Left lung (tissue), 10 donors: ENCODE results near the gene RAB7A. TPM values are rescaled to one million over a fixed set of nuclear protein-coding genes. Genes with fewer than 3 reads are reported as not detected.
A peak's percentile ranks its signal among the peaks of the same experiment; 100 is the strongest.
"Not testable (repeated sequence)": the region's sequence is repeated elsewhere in the genome, so short reads cannot be mapped to it uniquely, and the experiment has no call there.

Experiments
- ATAC-seq: fragments of 200-7000 bp; cut with Tn5 transposase; one replicate; pipeline ENCODE4 v1.9.1; 2020; ENCODE audit warnings: moderate library complexity
- DNase-seq, 4 donors: peaks; one replicate each; pipeline ENCODE4 v3.0.0-alpha.2; 2013 to 2020
- H3K27ac ChIP-seq, 2 donors: fragments of 200-600 bp; sonication (generic) in 1 of 2; one replicate each; pipeline versions ENCODE4 v1.5.0 to v1.8.0; 2020 to 2021
- H3K27me3 ChIP-seq, 2 donors: fragments of 200-600 bp; sonication (generic) in 1 of 2; one replicate each; pipeline versions ENCODE4 v1.5.0 to v1.8.0; 2020 to 2021
- H3K36me3 ChIP-seq, 2 donors: fragments of 200-600 bp; sonication (generic) in 1 of 2; one replicate each; pipeline versions ENCODE4 v1.5.0 to v1.8.0; 2020 to 2021
- H3K4me1 ChIP-seq, 2 donors: fragments of 200-600 bp; one replicate each; pipeline ENCODE4 v1.8.0; 2021
- H3K4me3 ChIP-seq, 2 donors: fragments of 200-600 bp; sonication (generic) in 1 of 2; one replicate each; pipeline versions ENCODE4 v1.5.0 to v1.8.0; 2020 to 2021; ENCODE audit warnings: mild to moderate bottlenecking in 1 of 2
- H3K9me3 ChIP-seq, 2 donors: fragments of 200-600 bp; sonication (generic) in 1 of 2; one replicate each; pipeline versions ENCODE4 v1.5.0 to v1.8.0; 2020 to 2021
- CTCF ChIP-seq, 2 donors: fragments of 200-600 bp; sonication (generic) in 1 of 2; IDR thresholded peaks; one replicate each; pipeline versions ENCODE4 v1.5.0 to v1.8.0; 2021; ENCODE audit warnings: antibody characterized with exemption in 2 of 2
- intact Hi-C, 2 donors: fragments of 100-400 bp; cut with DNase I; formaldehyde crosslinking; loops; one replicate each; pipeline versions ENCODE4 v1.11.2 to v1.14.2; 2022
- polyA plus RNA-seq, 6 donors: library from polyadenylated mRNA; unstranded; fragments of 120-200 nt; gene quantifications; one replicate each; pipeline ENCODE4 v1.2.1, GENCODE V29; 2013; ENCODE audit not compliant: insufficient read length in 6 of 6
- total RNA-seq, 2 donors: library from RNA; stranded (reverse); fragmentation: NEBNext Ultra II Directional; extraction: Animal tissue kit (Norgen Biotek cat#: 25700); gene quantifications; one replicate each; pipeline ENCODE4 v1.2.1, GENCODE V29; 2021
- donor health status: DM: no; HTN: yes; CAD: no.
- donor health status: DM: no; HTN: no; CAD: no.

Gene RAB7A
- total and polyA plus RNA-seq, 8 donors = 162 to 336 (median 195) TPM

- Histone ChIP-seq H3K4me1 (peaks cover 16 to 82% of the 10 kb centered on the region in 2 donors), H3K27ac (no peak overlapping the region), H3K9me3 (no peaks in the 10 kb centered on the region), H3K27me3 (no peaks in the 10 kb centered on the region), H3K4me3 (no peak overlapping the region), H3K36me3 (no peaks in the 10 kb centered on the region)
- DNase-seq (no peak), ATAC-seq (no peak)
- intact Hi-C loops = no loop called here
- TF ChIP-seq CTCF (IDR thresholded peaks at IDR 0.05) = no peak
These were observed 38.0 kb downstream of the RAB7A start for GRCh38 chr3:128763967-128764366.

- H3K4me3 ChIP-seq = no peak overlapping the region
- H3K4me1 ChIP-seq = peaks cover 9 to 81% of the 10 kb centered on the region in 2 donors
- H3K9me3 ChIP-seq = no peaks in the 10 kb centered on the region
- H3K27me3 ChIP-seq = no peaks in the 10 kb centered on the region
- no peak for TF ChIP-seq CTCF (IDR thresholded peaks at IDR 0.05)
- ATAC-seq (no peak), DNase-seq (peak in 1 of 4 donors; percentile 77)
- no peak overlapping the region for H3K27ac ChIP-seq
- intact Hi-C loops = no loop called here
- H3K36me3 ChIP-seq = no peaks in the 10 kb centered on the region
These were observed 38.9 kb downstream of the RAB7A start for GRCh38 chr3:128764863-128765262.

- H3K4me3 ChIP-seq = no peak overlapping the region
- ATAC-seq = no peak
- peaks cover 5 to 76% of the 10 kb centered on the region in 2 donors for H3K4me1 ChIP-seq
- intact Hi-C loops = no loop called here
- H3K36me3 ChIP-seq = no peaks in the 10 kb centered on the region
- H3K27me3 ChIP-seq = no peaks in the 10 kb centered on the region
- DNase-seq = no peak
- no peak for TF ChIP-seq CTCF (IDR thresholded peaks at IDR 0.05)
- no peaks in the 10 kb centered on the region for H3K9me3 ChIP-seq
- H3K27ac ChIP-seq = peak overlapping the region in 1 of 2 donors; percentile 53
These were observed 41.2 kb downstream of the RAB7A start for GRCh38 chr3:128767094-128767750.

GRCh38 chr3:128768471-128768870 lies 42.5 kb downstream of the RAB7A start:
- no peak for TF ChIP-seq CTCF (IDR thresholded peaks at IDR 0.05)
- intact Hi-C loops = no loop called here
- DNase-seq (no peak), ATAC-seq (no peak)
- no peaks in the 10 kb centered on the region for H3K27me3 ChIP-seq
- H3K9me3 ChIP-seq = no peaks in the 10 kb centered on the region
- peaks cover 5 to 68% of the 10 kb centered on the region in 2 donors for H3K4me1 ChIP-seq
- H3K4me3 ChIP-seq = no peak overlapping the region
- H3K36me3 ChIP-seq = no peaks in the 10 kb centered on the region
- H3K27ac ChIP-seq = no peak overlapping the region

- Histone ChIP-seq H3K27me3 (no peaks in the 10 kb centered on the region), H3K4me3 (no peak overlapping the region), H3K4me1 (peaks cover 5 to 77% of the 10 kb centered on the region in 2 donors), H3K36me3 (no peaks in the 10 kb centered on the region), H3K9me3 (no peaks in the 10 kb centered on the region), H3K27ac (no peak overlapping the region)
- DNase-seq = no peak
- TF ChIP-seq CTCF (IDR thresholded peaks at IDR 0.05) = no peak
- no peak for ATAC-seq
- intact Hi-C loops = no loop called here
These were observed 44.4 kb downstream of the RAB7A start for GRCh38 chr3:128770387-128770786.

GRCh38 chr3:128773189-128773588 lies 47.2 kb downstream of the RAB7A start:
- H3K36me3 ChIP-seq, ATAC-seq, H3K27ac ChIP-seq, intact Hi-C loops, H3K4me3 ChIP-seq, H3K9me3 ChIP-seq, H3K27me3 ChIP-seq: not testable (repeated sequence)
- peaks cover 0 to 77% of the 10 kb centered on the region in 2 donors for H3K4me1 ChIP-seq
- peak in 1 of 4 donors; percentile 52 for DNase-seq

- H3K27me3 ChIP-seq, DNase-seq, H3K36me3 ChIP-seq, intact Hi-C loops, H3K4me3 ChIP-seq, ATAC-seq, H3K27ac ChIP-seq, H3K9me3 ChIP-seq: not testable (repeated sequence)
- H3K4me1 ChIP-seq = peaks cover 0 to 77% of the 10 kb centered on the region in 2 donors
These were observed 47.6 kb downstream of the RAB7A start for GRCh38 chr3:128773592-128773991.
